ENCODE measurements around the gene LAMC3.
A peak's percentile ranks its signal among the peaks of the same experiment; 100 is the strongest.

The LAMC3 gene

DNA sequence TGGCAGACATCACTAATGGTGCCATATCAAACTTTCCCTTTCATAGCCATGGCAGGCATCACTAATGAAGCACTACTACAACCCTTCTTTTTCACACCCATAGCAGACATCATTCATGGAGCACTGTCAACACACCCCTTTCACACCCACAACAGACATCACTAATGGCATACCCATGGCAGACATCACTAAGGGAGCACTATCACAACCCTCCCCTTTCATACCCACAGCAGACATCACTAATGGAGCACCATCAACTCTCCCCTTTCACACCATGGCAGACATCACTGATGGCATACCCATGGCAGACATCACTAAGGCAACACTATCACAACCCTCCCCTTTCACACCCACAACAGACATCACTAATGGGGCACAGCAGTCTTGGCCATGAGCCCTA lies 33.7 kb downstream of the LAMC3 start:
- DNase-seq (ENCODE audit: extremely low read depth, low read depth), result no peak
- TF ChIP-seq, protein P1, sequence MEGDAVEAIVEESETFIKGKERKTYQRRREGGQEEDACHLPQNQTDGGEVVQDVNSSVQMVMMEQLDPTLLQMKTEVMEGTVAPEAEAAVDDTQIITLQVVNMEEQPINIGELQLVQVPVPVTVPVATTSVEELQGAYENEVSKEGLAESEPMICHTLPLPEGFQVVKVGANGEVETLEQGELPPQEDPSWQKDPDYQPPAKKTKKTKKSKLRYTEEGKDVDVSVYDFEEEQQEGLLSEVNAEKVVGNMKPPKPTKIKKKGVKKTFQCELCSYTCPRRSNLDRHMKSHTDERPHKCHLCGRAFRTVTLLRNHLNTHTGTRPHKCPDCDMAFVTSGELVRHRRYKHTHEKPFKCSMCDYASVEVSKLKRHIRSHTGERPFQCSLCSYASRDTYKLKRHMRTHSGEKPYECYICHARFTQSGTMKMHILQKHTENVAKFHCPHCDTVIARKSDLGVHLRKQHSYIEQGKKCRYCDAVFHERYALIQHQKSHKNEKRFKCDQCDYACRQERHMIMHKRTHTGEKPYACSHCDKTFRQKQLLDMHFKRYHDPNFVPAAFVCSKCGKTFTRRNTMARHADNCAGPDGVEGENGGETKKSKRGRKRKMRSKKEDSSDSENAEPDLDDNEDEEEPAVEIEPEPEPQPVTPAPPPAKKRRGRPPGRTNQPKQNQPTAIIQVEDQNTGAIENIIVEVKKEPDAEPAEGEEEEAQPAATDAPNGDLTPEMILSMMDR (IDR thresholded peaks at IDR 0.05; ENCODE audit: low read depth, low read length, missing control alignments), result no peak
- H3K4me3 ChIP-seq (replicated peaks; ENCODE audit: low read depth, low read length), result no peak overlapping the region

DNA sequence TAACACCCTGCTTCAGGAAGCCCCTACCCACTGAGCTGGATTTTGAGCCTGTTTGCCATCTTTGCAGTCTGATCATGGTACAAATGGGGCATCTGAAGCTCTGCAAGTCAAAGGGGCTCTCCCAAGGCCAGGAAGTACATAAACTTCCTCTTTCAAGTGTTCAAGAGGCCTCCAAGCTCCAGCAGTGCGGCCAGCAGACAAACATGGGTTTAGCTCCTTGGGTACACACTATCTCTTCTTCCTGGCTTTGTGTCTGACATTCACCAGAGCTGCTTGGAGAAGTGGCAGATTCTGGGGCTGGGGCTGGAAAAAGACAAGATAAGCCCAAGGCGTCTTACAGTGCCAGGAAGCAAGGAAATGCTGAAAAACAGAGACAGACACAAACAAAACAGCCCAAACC lies 34.1 kb downstream of the LAMC3 start:
- no peak overlapping the region for H3K4me3 ChIP-seq (replicated peaks; ENCODE audit: low read depth, low read length)
- TF ChIP-seq, protein P1 (IDR thresholded peaks at IDR 0.05; ENCODE audit: low read depth, low read length, missing control alignments), result no peak
- DNase-seq (ENCODE audit: extremely low read depth, low read depth), result no peak

DNA sequence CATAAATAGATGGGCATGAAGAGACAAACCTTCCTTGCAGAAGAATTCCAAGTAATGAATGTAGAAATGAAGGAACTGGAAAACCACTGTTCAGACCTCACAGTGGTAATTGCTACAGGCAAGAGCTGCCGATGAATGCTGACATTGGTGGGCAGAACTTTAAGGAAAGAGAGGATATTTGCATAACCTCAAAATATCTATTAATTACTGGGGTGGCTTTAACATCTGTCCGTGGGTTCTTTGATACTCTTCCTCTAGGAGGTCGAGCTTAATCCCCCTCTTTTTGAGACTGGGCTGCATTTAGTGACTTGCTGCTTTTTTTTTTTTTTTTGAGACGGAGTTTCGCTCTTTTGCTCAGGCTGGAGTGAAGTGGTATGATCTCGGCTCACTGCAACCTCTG lies 34.7 kb downstream of the LAMC3 start:
- TF ChIP-seq, protein P1 (IDR thresholded peaks at IDR 0.05; ENCODE audit: low read depth, low read length, missing control alignments), result no peak
- no peak for DNase-seq (ENCODE audit: extremely low read depth, low read depth)
- no peak overlapping the region for H3K4me3 ChIP-seq (replicated peaks; ENCODE audit: low read depth, low read length)

DNA sequence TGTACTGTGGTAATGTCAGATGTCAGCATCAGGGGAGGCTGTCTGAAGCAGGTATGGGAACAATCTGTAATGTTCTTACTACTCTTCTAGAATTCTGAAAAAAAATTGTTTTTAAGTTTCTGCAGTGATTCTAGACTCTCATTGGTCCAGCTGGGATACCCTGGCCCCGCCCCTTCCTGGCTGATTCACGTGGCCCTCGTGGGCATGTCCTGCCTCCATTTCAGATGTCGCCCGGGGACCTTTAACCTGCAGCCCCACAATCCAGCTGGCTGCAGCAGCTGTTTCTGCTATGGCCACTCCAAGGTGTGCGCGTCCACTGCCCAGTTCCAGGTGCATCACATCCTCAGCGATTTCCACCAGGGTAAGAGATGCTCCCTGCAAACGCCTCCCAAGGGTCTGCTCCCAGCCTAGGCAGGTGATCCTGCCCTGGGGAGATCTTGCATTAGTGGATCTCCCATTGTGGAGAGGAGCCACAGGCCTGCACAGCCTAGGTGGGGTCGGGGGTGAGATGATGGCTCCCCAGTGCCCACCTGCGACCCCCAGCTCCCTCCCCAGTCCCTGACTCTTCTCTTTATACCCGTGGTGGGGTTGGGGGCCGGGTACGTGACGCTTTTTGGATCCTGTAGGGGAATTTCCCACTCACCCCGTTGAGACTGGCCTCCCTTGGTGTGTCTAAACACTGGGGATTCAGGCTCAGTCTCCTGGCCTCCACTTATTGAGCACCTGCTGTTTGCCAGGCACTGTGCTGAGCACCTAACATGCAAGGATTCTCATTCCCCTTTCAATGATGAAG lies 36.5 kb downstream of the LAMC3 start:
- TF ChIP-seq, protein P1 (IDR thresholded peaks at IDR 0.05; ENCODE audit: low read depth, low read length, missing control alignments), result no peak
- no peak for DNase-seq (ENCODE audit: extremely low read depth, low read depth)

DNA sequence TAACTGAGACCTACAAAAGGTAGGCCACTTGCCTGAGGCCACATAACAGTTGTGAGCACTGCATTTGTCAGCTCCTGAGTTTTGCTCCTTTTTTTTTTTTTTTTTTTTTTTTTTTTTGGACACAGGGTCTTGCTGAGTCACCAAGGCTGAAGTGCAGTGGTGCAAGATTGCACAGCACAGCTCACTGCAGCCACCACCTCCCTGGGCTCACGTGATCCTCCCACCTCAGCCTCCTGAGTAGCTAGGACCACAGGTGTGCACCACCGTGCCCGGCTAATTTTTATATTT lies 37.1 kb downstream of the LAMC3 start:
- H3K4me3 ChIP-seq (replicated peaks; ENCODE audit: low read depth, low read length), result no peak overlapping the region
- DNase-seq (ENCODE audit: extremely low read depth, low read depth), result no peak
- TF ChIP-seq, protein P1 (IDR thresholded peaks at IDR 0.05; ENCODE audit: low read depth, low read length, missing control alignments), result no peak

More for the DNA sequence above, 36.5 kb downstream of the LAMC3 start:
- H3K4me3 ChIP-seq (replicated peaks; ENCODE audit: low read depth, low read length), result no peak overlapping the region

DNA sequence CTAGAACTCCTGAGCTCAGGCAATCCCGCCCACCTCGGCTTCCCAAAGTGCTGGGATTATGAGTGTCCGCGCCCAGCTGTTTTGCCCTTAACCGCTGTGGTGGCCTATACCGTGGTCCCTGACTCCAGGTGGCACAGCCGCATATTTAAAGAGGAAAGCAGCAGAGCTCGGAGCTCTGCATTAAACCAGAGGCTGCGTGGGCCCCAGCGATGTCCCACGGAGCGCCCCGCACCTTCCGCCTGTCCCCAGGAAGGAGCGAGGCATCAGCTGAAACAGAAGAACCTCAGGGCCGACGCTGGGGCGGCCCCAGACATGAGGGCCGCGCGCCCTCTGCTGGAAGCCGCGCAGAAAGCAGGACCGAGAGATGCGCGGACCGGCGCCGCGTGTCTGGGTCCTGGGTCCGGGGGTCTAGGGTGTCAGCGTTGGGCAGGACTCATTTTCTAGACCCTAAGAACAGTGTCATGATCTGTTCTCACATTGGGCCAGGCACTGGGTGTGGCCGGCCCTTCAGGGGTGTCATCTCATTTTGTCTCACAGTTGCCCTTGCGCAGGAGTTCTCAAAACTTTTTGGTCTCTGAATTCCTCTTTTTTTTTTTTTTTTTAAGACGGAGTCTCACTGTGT lies 37.7 kb downstream of the LAMC3 start:
- DNase-seq (ENCODE audit: extremely low read depth, low read depth), result no peak
- H3K4me3 ChIP-seq (replicated peaks; ENCODE audit: low read depth, low read length), result no peak overlapping the region
- TF ChIP-seq, protein P1 (IDR thresholded peaks at IDR 0.05; ENCODE audit: low read depth, low read length, missing control alignments), result peak; percentile 94

Measured in HFF-Myc (cell line).